Tibial nerve (tissue), 4 donors: Measurements from ENCODE around the gene NWD2. TPM values are rescaled to one million over a fixed set of nuclear protein-coding genes. Genes with fewer than 3 reads are reported as not detected.

Source experiments
- DNase-seq, 2 donors: peaks; one replicate each; pipeline ENCODE4 v3.0.0-alpha.2; 2019; ENCODE audit warnings: low spot score in 2 of 2
- H3K27ac ChIP-seq, 4 donors: fragments of 200-600 bp; sonication (generic) in 3 of 4; one replicate each; pipeline ENCODE4 v1.5.1; 2017 to 2019; ENCODE audit warnings: mild to moderate bottlenecking in 1 of 4
- H3K27me3 ChIP-seq, 2 donors: fragments of 200-600 bp; sonication (generic) in 1 of 2; one replicate each; pipeline versions ENCODE4 v1.5.1 to v1.6.0; 2017 to 2019
- H3K36me3 ChIP-seq, 3 donors: fragments of 200-600 bp; sonication (generic); one replicate each; pipeline ENCODE4 v1.5.1; 2018 to 2019
- H3K4me1 ChIP-seq, 4 donors: fragments of 200-600 bp; sonication (generic) in 3 of 4; one replicate each; pipeline ENCODE4 v1.5.1; 2017 to 2019
- H3K4me3 ChIP-seq, 4 donors: fragments of 200-600 bp; sonication (generic) in 3 of 4; one replicate each; pipeline ENCODE4 v1.5.1; 2017 to 2019; ENCODE audit warnings: mild to moderate bottlenecking in 1 of 4, moderate library complexity in 1 of 4
- H3K9me3 ChIP-seq, 4 donors: fragments of 200-600 bp; sonication (generic) in 3 of 4; one replicate each; pipeline ENCODE4 v1.5.1; 2017 to 2019
- CTCF ChIP-seq, 5 experiments: fragments of 200-600 bp in 3 of 5; fragments of 450-650 bp in 2 of 5; sonication (generic) in 3 of 5; IDR thresholded peaks; one replicate each; pipeline ENCODE4 v1.5.1; 2016 to 2019; ENCODE audit warnings: antibody characterized with exemption in 5 of 5, mild to moderate bottlenecking in 3 of 5, moderate library complexity in 2 of 5
- EP300 ChIP-seq, 2 donors: sonication (generic); formaldehyde crosslinking; IDR thresholded peaks; one replicate each; pipeline ENCODE4 v1.6.1; 2017; ENCODE audit warnings: antibody characterized with exemption in 2 of 2, mild to moderate bottlenecking in 1 of 2
- POLR2A ChIP-seq, 2 donors: fragments of 450-650 bp; IDR thresholded peaks; one replicate each; pipeline ENCODE4 v1.6.1; 2017; ENCODE audit warnings: antibody characterized with exemption in 2 of 2, mild to moderate bottlenecking in 2 of 2, moderate library complexity in 2 of 2
- WGBS, 2 donors: methylation state at CpG; one replicate each; pipeline ENCODE4 v1.1.5; 2018; 5-methylcytosine and 5-hydroxymethylcytosine counted together
- total RNA-seq, 4 donors: library from RNA; depleted of rRNA; stranded (reverse); fragments of >200 nt; gene quantifications; one replicate each; pipeline ENCODE4 v1.1.0, GENCODE V29; 2016

Gene NWD2
- total RNA-seq, 4 donors from 2014 or later = 0.30 to 1.1 (median 0.84) TPM; not detected in 1

- Histone ChIP-seq H3K4me1 (no peaks in the 10 kb centered on the region), H3K36me3 (no peaks in the 10 kb centered on the region), H3K27ac (no peak overlapping the region), H3K9me3 (no peaks in the 10 kb centered on the region), H3K27me3 (no peaks in the 10 kb centered on the region), H3K4me3 (no peak overlapping the region)
- 80 to 83% methylated on average over 2 of the region's 2 CpGs for WGBS, 2 donors
- TF ChIP-seq CTCF (IDR thresholded peaks at IDR 0.05) = no peak
- TF ChIP-seq EP300 (IDR thresholded peaks at IDR 0.05) = no peak
- TF ChIP-seq POLR2A (IDR thresholded peaks at IDR 0.05) = no peak
- DNase-seq = no peak
Observed at GRCh38 chr4:37358748-37359147, 114.2 kb downstream of the NWD2 start.

- no peak overlapping the region for H3K27ac ChIP-seq
- no peaks in the 10 kb centered on the region for H3K4me1 ChIP-seq
- DNase-seq = no peak
- no peaks in the 10 kb centered on the region for H3K9me3 ChIP-seq
- no peaks in the 10 kb centered on the region for H3K36me3 ChIP-seq
- WGBS, 2 donors = 29 to 36% methylated on average over 4 of the region's 4 CpGs
- H3K4me3 ChIP-seq = no peak overlapping the region
- H3K27me3 ChIP-seq = no peaks in the 10 kb centered on the region
- TF ChIP-seq EP300 (IDR thresholded peaks at IDR 0.05) (no peak), CTCF (IDR thresholded peaks at IDR 0.05) (no peak), POLR2A (IDR thresholded peaks at IDR 0.05) (no peak)
Observed at GRCh38 chr4:37359261-37359660, 114.7 kb downstream of the NWD2 start.

- Histone ChIP-seq H3K36me3 (no peaks in the 10 kb centered on the region), H3K4me3 (no peak overlapping the region), H3K27me3 (no peaks in the 10 kb centered on the region), H3K4me1 (no peaks in the 10 kb centered on the region), H3K27ac (no peak overlapping the region), H3K9me3 (no peaks in the 10 kb centered on the region)
- no peak for DNase-seq
- TF ChIP-seq CTCF (IDR thresholded peaks at IDR 0.05) = no peak
- TF ChIP-seq EP300 (IDR thresholded peaks at IDR 0.05) = no peak
- no peak for TF ChIP-seq POLR2A (IDR thresholded peaks at IDR 0.05)
Observed at GRCh38 chr4:37365888-37366287, 121.3 kb downstream of the NWD2 start.

GRCh38 chr4:37367901-37368300, 123.4 kb downstream of the NWD2 start:
- Histone ChIP-seq H3K9me3 (no peaks in the 10 kb centered on the region), H3K27ac (no peak overlapping the region), H3K36me3 (no peaks in the 10 kb centered on the region), H3K27me3 (no peaks in the 10 kb centered on the region), H3K4me1 (no peaks in the 10 kb centered on the region), H3K4me3 (no peak overlapping the region)
- no peak for DNase-seq
- TF ChIP-seq POLR2A (IDR thresholded peaks at IDR 0.05) (no peak), EP300 (IDR thresholded peaks at IDR 0.05) (no peak), CTCF (IDR thresholded peaks at IDR 0.05) (no peak)
- WGBS, 2 donors = 86 to 92% methylated on average over 3 of the region's 3 CpGs

- 94 to 98% methylated on average over 2 of the region's 2 CpGs for WGBS, 2 donors
Observed at GRCh38 chr4:37370052-37370451, 125.5 kb downstream of the NWD2 start.

More at GRCh38 chr4:37370052-37370451, 125.5 kb downstream of the NWD2 start:
- Histone ChIP-seq H3K4me3 (no peak overlapping the region), H3K27ac (no peak overlapping the region), H3K9me3 (no peaks in the 10 kb centered on the region), H3K4me1 (no peaks in the 10 kb centered on the region), H3K27me3 (no peaks in the 10 kb centered on the region), H3K36me3 (no peaks in the 10 kb centered on the region)
- no peak for TF ChIP-seq POLR2A (IDR thresholded peaks at IDR 0.05)
- no peak for TF ChIP-seq EP300 (IDR thresholded peaks at IDR 0.05)
- TF ChIP-seq CTCF (IDR thresholded peaks at IDR 0.05) = no peak
- no peak for DNase-seq
